Ovary (tissue), 3 donors: Measurements from ENCODE around the gene GRHL3.

Experiments used
- CTCF ChIP-seq, 3 donors: fragments of 450-650 bp in 2 of 3; fragments of 200-600 bp in 1 of 3; IDR thresholded peaks; one replicate each; pipeline versions ENCODE4 v1.5.1 to v1.8.0; 2016 to 2022; ENCODE audit warnings: antibody characterized with exemption in 3 of 3, mild to moderate bottlenecking in 1 of 3
- POLR2A ChIP-seq: fragments of 450-650 bp; IDR thresholded peaks from one replicate; pipeline ENCODE4 v1.6.1; 2017; ENCODE audit warnings: antibody characterized with exemption, mild to moderate bottlenecking, moderate library complexity
- donor health status: DM: no; HTN: no; CAD: no.

- TF ChIP-seq POLR2A, result no peak
- peak in 2 of 3 donors; percentile 37 for TF ChIP-seq CTCF (IDR thresholded peaks at IDR 0.05)
These were observed 72.9 kb downstream of the GRHL3 start for GRCh38 chr1:24391882-24392603.
